Peyer's patch (tissue), 4 donors: ENCODE measurements around the gene TCF20. TPM values are rescaled to one million over a fixed set of nuclear protein-coding genes. Genes with fewer than 3 reads are reported as not detected.
A peak's percentile ranks its signal among the peaks of the same experiment; 100 is the strongest.

Source experiments
- DNase-seq, 3 donors: peaks; one replicate each; pipeline ENCODE4 v3.0.0-alpha.2; 2017 to 2019
- H3K27ac ChIP-seq, 4 donors: fragments of 200-600 bp; sonication (generic); one replicate each; pipeline ENCODE4 v1.5.1; 2016 to 2019
- H3K27me3 ChIP-seq, 2 donors: fragments of 200-600 bp; sonication (generic); one replicate each; pipeline ENCODE4 v1.5.1; 2019
- H3K36me3 ChIP-seq, 3 donors: fragments of 200-600 bp; sonication (generic); one replicate each; pipeline ENCODE4 v1.5.1; 2016 to 2019
- H3K4me1 ChIP-seq, 4 donors: fragments of 200-600 bp; sonication (generic); one replicate each; pipeline ENCODE4 v1.5.1; 2016 to 2019
- H3K4me3 ChIP-seq, 4 donors: fragments of 200-600 bp; sonication (generic); 1 replicate in 3 of 4; 2 replicates in 1 of 4; pipeline ENCODE4 v1.5.1; 2016 to 2019; ENCODE audit warnings: mild to moderate bottlenecking in 1 of 4
- H3K9me3 ChIP-seq, 4 donors: fragments of 200-600 bp; sonication (generic); one replicate each; pipeline ENCODE4 v1.5.1; 2016 to 2019; ENCODE audit warnings: mild to moderate bottlenecking in 1 of 4
- CTCF ChIP-seq, 6 experiments: fragments of 450-650 bp in 4 of 6; fragments of 200-600 bp in 2 of 6; sonication (generic) in 1 of 6; IDR thresholded peaks; one replicate each; pipeline ENCODE4 v1.5.1; 2017 to 2019; ENCODE audit warnings: antibody characterized with exemption in 6 of 6, mild to moderate bottlenecking in 3 of 6, moderate library complexity in 1 of 6
- POLR2A ChIP-seq, 2 donors: fragments of 450-650 bp; IDR thresholded peaks; one replicate each; pipeline ENCODE4 v1.5.1; 2017; ENCODE audit warnings: antibody characterized with exemption in 2 of 2, mild to moderate bottlenecking in 2 of 2, moderate library complexity in 2 of 2
- total RNA-seq, 4 donors: library from RNA; depleted of rRNA; stranded (reverse); fragments of >200 nt; gene quantifications; one replicate each; pipeline ENCODE4 v1.1.0, GENCODE V29; 2016

TCF20 gene
- total RNA-seq, result 10 to 100 TPM; 43.8 to 75.1 (median 59.5) TPM

- Histone ChIP-seq H3K4me1 (peaks cover 0 to 24% (median 11%) of the 10 kb centered on the region in 4 donors), H3K9me3 (no peaks in the 10 kb centered on the region), H3K27me3 (no peaks in the 10 kb centered on the region), H3K4me3 (peak within 1 kb of the TSS; percentile 73 to 98 (median 90)), H3K36me3 (no peaks in the 10 kb centered on the region), H3K27ac (peak within 1 kb of the TSS; percentile 81 to 97 (median 84))
- peak; percentile 82 to 92 (median 88) for DNase-seq
- no peak for TF ChIP-seq CTCF (IDR thresholded peaks at IDR 0.05)
- no peak for TF ChIP-seq POLR2A (IDR thresholded peaks at IDR 0.05)
Observed at GRCh38 chr22:42270510-42271190, at the start of gene TCF20. Gene TCF20, minus strand, starts transcription at chr22:42270653. Its CDS starts 55,348 bp downstream, at chr22:42215305.

DNA sequence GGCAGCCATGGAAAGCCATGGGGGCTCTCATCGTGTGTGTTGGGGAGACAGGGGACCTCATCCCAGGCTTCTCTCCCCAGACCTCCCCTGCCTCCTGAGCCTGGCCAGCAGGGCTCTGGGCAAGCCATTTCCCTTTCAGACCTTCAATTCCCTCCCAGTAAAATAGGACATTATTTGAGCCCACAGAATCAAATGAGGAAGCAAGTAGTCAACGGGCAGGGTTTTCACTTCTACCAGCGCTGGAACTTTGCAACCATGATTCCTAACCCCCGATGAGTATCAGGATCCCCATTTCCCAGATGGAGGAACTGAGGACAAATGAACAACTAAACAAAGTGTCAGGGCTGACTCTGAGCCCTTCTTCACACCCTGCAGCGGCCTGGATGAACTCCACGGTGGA, 48.9 kb upstream of the TCF20 start:
- TF ChIP-seq CTCF (IDR thresholded peaks at IDR 0.05) (no peak), POLR2A (IDR thresholded peaks at IDR 0.05) (no peak)
- H3K36me3 ChIP-seq, result no peaks in the 10 kb centered on the region
- no peak for DNase-seq
- peak overlapping the region in 1 of 4 donors; percentile 39 for H3K27ac ChIP-seq
- H3K27me3 ChIP-seq, result no peaks in the 10 kb centered on the region
- peaks cover 0 to 32% (median 4%) of the 10 kb centered on the region in 4 donors for H3K4me1 ChIP-seq
- H3K9me3 ChIP-seq, result no peaks in the 10 kb centered on the region
- no peak overlapping the region for H3K4me3 ChIP-seq

GRCh38 chr22:42318967-42319366, 48.5 kb upstream of the TCF20 start:
- Histone ChIP-seq H3K9me3 (no peaks in the 10 kb centered on the region), H3K27ac (no peak overlapping the region), H3K4me3 (no peak overlapping the region), H3K36me3 (no peaks in the 10 kb centered on the region), H3K4me1 (peaks cover 0 to 36% (median 4%) of the 10 kb centered on the region in 4 donors), H3K27me3 (no peaks in the 10 kb centered on the region)
- no peak for TF ChIP-seq CTCF (IDR thresholded peaks at IDR 0.05)
- TF ChIP-seq POLR2A (IDR thresholded peaks at IDR 0.05), result no peak
- no peak for DNase-seq

GRCh38 chr22:42317691-42318547, 47.5 kb upstream of the TCF20 start:
- TF ChIP-seq CTCF (IDR thresholded peaks at IDR 0.05), result no peak
- Histone ChIP-seq H3K27ac (peak overlapping the region in 3 of 4 donors; percentile 54 to 85 (median 71)), H3K36me3 (no peaks in the 10 kb centered on the region), H3K4me1 (peaks cover 0 to 41% (median 4%) of the 10 kb centered on the region in 4 donors), H3K27me3 (no peaks in the 10 kb centered on the region), H3K9me3 (no peaks in the 10 kb centered on the region), H3K4me3 (no peak overlapping the region)
- DNase-seq, result no peak

DNA sequence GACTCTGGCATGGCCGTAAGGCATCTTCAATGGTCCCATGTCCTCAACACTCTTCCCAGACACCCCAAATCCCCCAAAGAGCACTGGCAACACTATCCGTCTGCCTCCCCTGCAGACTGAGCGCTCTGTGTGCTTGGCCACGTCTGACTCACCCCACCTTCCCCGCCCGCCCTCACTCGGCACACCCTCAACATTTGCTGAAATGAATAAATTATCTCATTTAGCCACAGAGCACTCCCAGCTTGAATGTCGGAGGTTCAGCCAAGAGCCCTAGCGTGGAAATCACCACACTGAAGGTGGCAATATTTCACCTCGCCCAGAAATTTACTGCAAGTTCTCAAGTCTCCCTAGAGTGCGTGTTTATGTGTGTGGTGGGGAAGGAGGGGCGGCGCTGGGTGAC, 46.6 kb upstream of the TCF20 start:
- H3K4me3 ChIP-seq, result peak overlapping the region in 2 of 4 donors; percentile 8 to 28
- H3K27ac ChIP-seq, result peak overlapping the region in 3 of 4 donors; percentile 54 to 85 (median 71)
- no peaks in the 10 kb centered on the region for H3K27me3 ChIP-seq
- TF ChIP-seq POLR2A (IDR thresholded peaks at IDR 0.05) (peak; percentile 21 to 81), CTCF (IDR thresholded peaks at IDR 0.05) (peak in 1 of 6 experiments; percentile 11)
- H3K9me3 ChIP-seq, result no peaks in the 10 kb centered on the region
- peaks cover 0 to 41% (median 4%) of the 10 kb centered on the region in 4 donors for H3K4me1 ChIP-seq
- peak; percentile 33 to 85 (median 85) for DNase-seq
- H3K36me3 ChIP-seq, result no peaks in the 10 kb centered on the region
